Adrenal gland (tissue), 12 donors: ENCODE measurements around the gene WDR1. TPM values are rescaled to one million over a fixed set of nuclear protein-coding genes. Genes with fewer than 3 reads are reported as not detected.

ENCODE experiments used
- DNase-seq, 7 donors: peaks; one replicate each; pipeline ENCODE4 v3.0.0-alpha.2; 2019 to 2020
- H3K27ac ChIP-seq, 5 donors: fragments of 200-600 bp; sonication (generic) in 4 of 5; 1 replicate in 3 of 5; 2 replicates in 2 of 5; pipeline versions ENCODE4 v1.5.1 to v1.8.0; 2016 to 2020; ENCODE audit warnings: mild to moderate bottlenecking in 1 of 5
- H3K27me3 ChIP-seq: fragments of 200-600 bp; 2 replicates; pipeline ENCODE4 v1.8.0; 2021
- H3K36me3 ChIP-seq, 2 donors: fragments of 200-600 bp; replicated peaks in 1 of 2; 1 replicate in 1 of 2; 2 replicates in 1 of 2; pipeline versions ENCODE4 v1.5.1 to v1.8.0; 2018 to 2022
- H3K4me1 ChIP-seq, 2 donors: fragments of 200-600 bp; replicated peaks in 1 of 2; 1 replicate in 1 of 2; 2 replicates in 1 of 2; pipeline versions ENCODE4 v1.5.1 to v1.8.0; 2018 to 2021
- H3K4me3 ChIP-seq, 4 donors: fragments of 200-600 bp; sonication (generic) in 3 of 4; one replicate each; pipeline ENCODE4 v1.5.1; 2016 to 2018
- H3K9me3 ChIP-seq, 3 donors: fragments of 200-600 bp; sonication (generic) in 1 of 3; replicated peaks in 1 of 3; 1 replicate in 2 of 3; 2 replicates in 1 of 3; pipeline versions ENCODE4 v1.5.1 to v1.8.0; 2016 to 2021
- POLR2A ChIP-seq, 2 donors: fragments of 450-650 bp; IDR thresholded peaks; one replicate each; pipeline ENCODE4 v1.6.1; 2017; ENCODE audit warnings: antibody characterized with exemption in 2 of 2, mild to moderate bottlenecking in 2 of 2, moderate library complexity in 1 of 2
- WGBS, 4 donors: extraction: QIAGEN DNeasy Blood & Tissue Kit in 2 of 4; methylation state at CpG; one replicate each; pipeline versions ENCODE4 v1.1.5 to v1.1.7; 2013 to 2017; 5-methylcytosine and 5-hydroxymethylcytosine counted together
- intact Hi-C, 2 donors: fragments of 100-400 bp; cut with DNase I; formaldehyde crosslinking; loops; one replicate each; pipeline versions ENCODE4 v1.14.1 to v1.15.0; 2022 to 2023
- polyA plus RNA-seq, 3 donors: library from polyadenylated mRNA; stranded (reverse); fragments of 200-250 nt in 2 of 3; fragments of 350-450 nt in 1 of 3; fragmentation: Illumina TruSeq in 1 of 3; extraction: RNeasy Lipid Tissue Mini Kit (QIAGEN cat#74804) in 1 of 3; gene quantifications; one replicate each; pipeline ENCODE4 v1.2.3, GENCODE V29; 2013 to 2014
- total RNA-seq, 9 donors: library from RNA; depleted of rRNA in 4 of 9; stranded (reverse); fragments of >200 nt in 4 of 9; fragments of 120-200 nt in 1 of 9; fragmentation: NEBNext Ultra II Directional in 1 of 9; extraction: Animal tissue kit (Norgen Biotek cat#: 25700) in 1 of 9; gene quantifications; one replicate each; pipeline versions ENCODE4 v1.1.0 to v1.2.4, GENCODE V29; 2013 to 2023
- TF ChIP-seq, protein P1 (sequence below), 6 experiments: fragments of 450-650 bp in 4 of 6; fragments of 200-600 bp in 2 of 6; sonication (generic) in 1 of 6; IDR thresholded peaks; 1 replicate in 5 of 6; 2 replicates in 1 of 6; pipeline versions ENCODE4 v1.5.1 to v1.8.0; 2016 to 2021; ENCODE audit warnings: antibody characterized with exemption in 6 of 6, mild to moderate bottlenecking in 2 of 6, moderate library complexity in 1 of 6
- donor health status: healthy with polysubstance abuse.
- donor health status: Bipolar disorder and iron deficiency.
- donor health status: DM: yes; HTN: yes; CAD: no.
- donor health status: DM: no; HTN: no; CAD: no.
- donor health status: DM: no; HTN: no; CAD: no.
- donor health status: DM: yes; HTN: yes; CAD: no.

Gene WDR1
- total and polyA plus RNA-seq, 12 donors = 66.5 to 228 (median 143) TPM

DNA sequence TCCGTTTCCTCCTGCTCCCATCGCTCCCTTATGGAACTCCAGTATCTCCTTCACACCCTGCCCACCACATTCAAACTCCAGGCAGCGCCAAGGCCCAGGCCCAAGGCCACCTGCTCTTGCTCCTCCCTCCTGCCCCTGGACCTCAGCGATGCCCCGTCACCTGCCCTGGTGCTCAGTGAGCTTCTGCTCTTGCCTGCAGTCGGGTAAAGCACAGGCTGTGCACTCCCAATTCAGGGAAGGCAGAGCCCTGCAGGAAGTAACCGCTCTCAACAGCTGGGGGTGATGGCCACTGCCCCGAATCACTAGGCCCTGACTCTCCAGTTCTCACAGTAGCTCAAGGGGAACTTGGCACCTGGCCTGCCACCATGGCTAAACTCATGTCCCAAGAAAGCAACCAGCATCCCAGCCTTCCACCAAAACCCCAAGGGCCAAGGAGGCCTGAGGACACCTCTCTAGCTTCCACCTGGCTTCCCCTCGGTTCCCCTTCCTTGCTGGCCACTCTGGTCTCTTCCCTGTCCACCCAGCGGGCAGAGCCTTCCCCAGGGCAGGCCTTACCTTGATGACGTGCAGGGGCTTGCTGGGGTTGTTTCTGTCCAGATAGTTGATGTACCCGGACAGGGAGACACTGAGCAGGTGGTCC is 29.3 kb downstream of the WDR1 start:
- no peaks in the 10 kb centered on the region for H3K9me3 ChIP-seq
- intact Hi-C loops = no loop called here
- H3K4me1 ChIP-seq = peaks cover 0 to 2% of the 10 kb centered on the region in 2 donors
- DNase-seq = no peak
- H3K4me3 ChIP-seq = no peak overlapping the region
- WGBS, 4 donors = 92 to 95% (median 94%) methylated on average over 12 of the region's 12 CpGs
- H3K27me3 ChIP-seq = no peaks in the 10 kb centered on the region
- peaks cover 0 to 100% of the 10 kb centered on the region in 2 donors for H3K36me3 ChIP-seq
- TF ChIP-seq POLR2A (IDR thresholded peaks at IDR 0.05) = no peak
- TF ChIP-seq, protein P1, sequence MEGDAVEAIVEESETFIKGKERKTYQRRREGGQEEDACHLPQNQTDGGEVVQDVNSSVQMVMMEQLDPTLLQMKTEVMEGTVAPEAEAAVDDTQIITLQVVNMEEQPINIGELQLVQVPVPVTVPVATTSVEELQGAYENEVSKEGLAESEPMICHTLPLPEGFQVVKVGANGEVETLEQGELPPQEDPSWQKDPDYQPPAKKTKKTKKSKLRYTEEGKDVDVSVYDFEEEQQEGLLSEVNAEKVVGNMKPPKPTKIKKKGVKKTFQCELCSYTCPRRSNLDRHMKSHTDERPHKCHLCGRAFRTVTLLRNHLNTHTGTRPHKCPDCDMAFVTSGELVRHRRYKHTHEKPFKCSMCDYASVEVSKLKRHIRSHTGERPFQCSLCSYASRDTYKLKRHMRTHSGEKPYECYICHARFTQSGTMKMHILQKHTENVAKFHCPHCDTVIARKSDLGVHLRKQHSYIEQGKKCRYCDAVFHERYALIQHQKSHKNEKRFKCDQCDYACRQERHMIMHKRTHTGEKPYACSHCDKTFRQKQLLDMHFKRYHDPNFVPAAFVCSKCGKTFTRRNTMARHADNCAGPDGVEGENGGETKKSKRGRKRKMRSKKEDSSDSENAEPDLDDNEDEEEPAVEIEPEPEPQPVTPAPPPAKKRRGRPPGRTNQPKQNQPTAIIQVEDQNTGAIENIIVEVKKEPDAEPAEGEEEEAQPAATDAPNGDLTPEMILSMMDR (IDR thresholded peaks at IDR 0.05) = no peak
- no peak overlapping the region for H3K27ac ChIP-seq

DNA sequence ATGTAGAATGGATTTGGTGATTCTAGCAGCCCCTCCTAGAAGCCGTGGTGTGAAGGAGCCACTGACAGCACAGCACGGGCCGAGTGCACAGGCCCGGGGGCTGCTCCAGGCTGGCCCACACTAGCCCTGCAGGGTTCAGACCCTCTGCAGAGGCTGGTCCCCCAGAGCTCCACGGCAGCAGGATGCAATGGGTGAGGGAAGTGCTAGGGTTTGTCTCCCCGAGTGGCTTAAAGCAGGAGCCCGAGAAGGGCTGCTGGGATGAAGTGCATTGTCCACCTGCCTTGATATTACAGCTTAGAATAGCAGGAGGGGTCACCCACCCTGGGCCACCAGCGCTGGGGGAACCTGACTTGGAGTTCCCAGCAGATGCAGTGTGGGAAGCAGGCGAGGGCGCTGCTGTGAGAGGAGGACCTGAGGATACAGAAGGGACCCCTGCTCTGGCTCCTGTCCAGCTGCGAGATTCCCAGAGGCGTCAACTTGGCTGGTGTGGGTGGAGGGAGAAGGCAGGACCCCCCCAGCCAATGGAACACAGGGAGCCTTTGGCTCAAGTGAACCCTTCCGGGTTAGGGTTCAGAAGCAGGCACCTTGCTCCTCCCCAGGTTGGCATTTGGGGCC is 30.0 kb downstream of the WDR1 start:
- intact Hi-C loops = no loop called here
- H3K36me3 ChIP-seq = peaks cover 0 to 99% of the 10 kb centered on the region in 2 donors
- DNase-seq = peak in 1 of 7 donors; percentile 0

DNA sequence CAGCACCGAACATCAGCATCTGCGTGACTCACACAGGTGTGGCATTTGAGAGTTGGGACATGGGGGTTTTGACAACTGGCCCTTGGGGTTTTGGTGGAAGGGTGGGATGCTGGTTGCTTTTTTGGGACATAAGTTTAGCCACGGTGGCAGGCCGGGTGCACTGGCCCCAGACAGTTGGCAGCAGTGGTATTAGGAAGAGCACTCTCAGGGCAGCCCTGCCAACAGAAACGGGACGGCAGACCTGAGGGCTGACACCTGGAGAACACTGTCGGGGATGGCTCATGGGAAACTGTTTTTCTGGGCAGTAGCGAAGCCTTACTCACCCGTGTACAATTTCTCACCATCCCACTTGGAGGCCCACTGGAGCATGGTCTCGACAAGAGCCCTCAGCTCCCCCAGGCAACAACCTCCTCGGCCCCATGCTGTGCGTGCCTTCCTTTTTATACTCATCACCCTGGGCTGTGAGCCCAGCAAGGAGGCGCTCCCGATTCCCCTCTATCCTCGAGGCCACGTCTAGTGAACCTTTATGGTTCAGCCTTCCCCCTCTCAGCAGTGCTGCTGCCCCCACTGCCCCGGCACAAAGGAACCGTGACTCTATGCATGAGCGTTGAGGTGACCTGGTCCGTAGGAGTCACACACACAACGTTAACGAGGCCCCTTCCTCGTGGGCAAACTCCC is 30.6 kb downstream of the WDR1 start:
- Histone ChIP-seq H3K9me3 (no peaks in the 10 kb centered on the region), H3K4me1 (no peaks in the 10 kb centered on the region), H3K27me3 (no peaks in the 10 kb centered on the region), H3K4me3 (no peak overlapping the region), H3K36me3 (peaks cover 0 to 97% of the 10 kb centered on the region in 2 donors), H3K27ac (no peak overlapping the region)
- DNase-seq = peak in 1 of 7 donors; percentile 6
- intact Hi-C loops = no loop called here
- 90 to 95% (median 91%) methylated on average over 19 to 23 of the region's 23 CpGs for WGBS, 4 donors
- TF ChIP-seq, protein P1 (IDR thresholded peaks at IDR 0.05) = no peak
- no peak for TF ChIP-seq POLR2A (IDR thresholded peaks at IDR 0.05)

More for the DNA sequence above, 30.0 kb downstream of the WDR1 start:
- no peaks in the 10 kb centered on the region for H3K4me1 ChIP-seq
- WGBS, 4 donors = 93 to 98% (median 97%) methylated on average over 8 to 13 of the region's 13 CpGs
- H3K4me3 ChIP-seq = no peak overlapping the region
- H3K27me3 ChIP-seq = no peaks in the 10 kb centered on the region
- TF ChIP-seq POLR2A (IDR thresholded peaks at IDR 0.05) = no peak
- TF ChIP-seq, protein P1 (IDR thresholded peaks at IDR 0.05) = no peak
- no peaks in the 10 kb centered on the region for H3K9me3 ChIP-seq
- H3K27ac ChIP-seq = no peak overlapping the region

DNA sequence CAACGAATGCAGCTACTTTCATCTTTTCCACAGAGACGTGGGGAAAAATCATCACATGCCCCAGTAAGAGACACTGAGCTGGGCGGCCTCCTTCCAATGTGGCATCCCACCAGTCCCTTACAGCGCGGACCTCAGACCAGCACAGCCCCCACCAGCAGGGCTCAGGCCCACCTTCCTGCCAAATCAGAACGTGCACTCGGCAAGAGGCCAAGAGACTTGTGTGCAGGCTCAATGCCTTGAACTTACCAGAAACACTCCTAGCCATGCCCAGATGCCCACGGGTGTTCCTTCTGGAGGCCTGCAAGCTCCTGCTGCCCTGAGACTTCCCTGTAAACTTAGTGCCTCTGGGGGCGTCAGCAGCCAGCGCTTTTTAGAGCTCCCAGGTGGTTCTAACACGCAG is 31.2 kb downstream of the WDR1 start:
- peaks cover 0 to 97% of the 10 kb centered on the region in 2 donors for H3K36me3 ChIP-seq

More for the DNA sequence above, 31.2 kb downstream of the WDR1 start:
- TF ChIP-seq, protein P1 (IDR thresholded peaks at IDR 0.05) = no peak
- no peak for TF ChIP-seq POLR2A (IDR thresholded peaks at IDR 0.05)
- no peak overlapping the region for H3K4me3 ChIP-seq
- no peaks in the 10 kb centered on the region for H3K9me3 ChIP-seq
- intact Hi-C loops = no loop called here
- no peaks in the 10 kb centered on the region for H3K27me3 ChIP-seq
- WGBS, 4 donors = 89 to 96% (median 93%) methylated on average over 4 to 11 of the region's 11 CpGs
- peak in 2 of 7 donors; percentile 3 to 7 for DNase-seq
- no peak overlapping the region for H3K27ac ChIP-seq
- no peaks in the 10 kb centered on the region for H3K4me1 ChIP-seq
